ENCODE measurements around the gene ITIH1.

The ITIH1 gene

DNA sequence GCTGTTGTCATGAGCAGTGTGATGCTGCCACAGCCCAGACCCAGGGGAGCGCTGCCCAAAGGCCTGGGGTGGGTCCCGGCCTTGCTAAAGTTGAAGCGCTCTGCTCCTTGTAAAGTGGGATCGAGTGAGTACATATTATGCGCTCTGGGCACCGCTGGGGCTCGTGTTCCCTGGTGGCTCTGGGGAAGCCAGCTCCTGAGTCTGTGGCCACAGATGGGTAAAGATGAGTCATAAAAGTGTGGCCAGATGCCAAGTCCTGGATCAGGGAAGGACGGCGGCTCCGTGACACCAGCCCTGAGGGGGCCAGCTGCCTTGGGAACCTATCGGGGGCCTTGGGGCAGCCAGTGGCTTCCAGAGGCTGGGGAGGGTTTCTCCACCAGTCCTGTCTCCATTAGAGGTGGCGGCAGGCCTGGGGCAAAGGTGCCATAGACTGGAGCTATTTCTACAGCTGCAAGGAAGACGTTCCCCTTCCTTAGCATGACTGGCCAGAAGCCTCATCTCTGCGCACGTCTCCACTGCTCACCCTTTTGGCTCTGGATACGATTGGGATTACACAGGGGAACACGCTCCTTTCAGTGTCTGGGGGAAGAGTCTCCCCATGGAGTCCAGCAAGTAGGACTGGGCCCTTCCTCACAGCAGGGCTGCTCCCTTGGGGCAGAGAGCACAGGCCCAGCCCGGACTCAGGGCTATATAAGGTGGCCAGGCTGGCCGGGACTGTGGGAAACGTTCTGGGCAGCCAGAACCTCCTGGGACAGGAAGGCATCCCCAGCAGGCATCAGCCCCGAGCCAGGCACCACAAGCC lies 54.3 kb downstream of the ITIH1 start:
- H3K4me3 ChIP-seq (ENCODE audit: low read length) = no peak overlapping the region
- DNase-seq (ENCODE audit: low read depth, low spot score) = no peak

DNA sequence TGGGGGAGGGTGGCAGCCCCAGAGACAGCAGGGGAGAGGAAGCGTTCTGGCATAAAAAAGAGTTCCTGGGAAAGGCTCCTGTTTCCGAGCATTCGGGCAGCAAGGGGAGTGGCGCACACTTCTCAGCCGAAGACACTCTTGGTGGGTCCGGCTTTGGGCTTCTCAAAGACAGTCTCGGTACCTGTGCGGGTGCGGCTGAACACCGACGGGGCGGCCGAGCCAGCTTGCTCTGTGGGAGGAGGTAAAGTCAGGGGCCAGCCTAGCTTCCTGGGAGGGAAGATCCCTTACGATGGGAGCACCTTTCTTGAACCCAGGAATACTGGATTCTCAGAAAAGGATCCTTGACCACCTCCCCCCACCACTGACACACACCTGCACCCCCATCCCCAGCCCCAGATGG lies 55.8 kb downstream of the ITIH1 start:
- no peak overlapping the region for H3K4me3 ChIP-seq (ENCODE audit: low read length)
- no peak for DNase-seq (ENCODE audit: low read depth, low spot score)

DNA sequence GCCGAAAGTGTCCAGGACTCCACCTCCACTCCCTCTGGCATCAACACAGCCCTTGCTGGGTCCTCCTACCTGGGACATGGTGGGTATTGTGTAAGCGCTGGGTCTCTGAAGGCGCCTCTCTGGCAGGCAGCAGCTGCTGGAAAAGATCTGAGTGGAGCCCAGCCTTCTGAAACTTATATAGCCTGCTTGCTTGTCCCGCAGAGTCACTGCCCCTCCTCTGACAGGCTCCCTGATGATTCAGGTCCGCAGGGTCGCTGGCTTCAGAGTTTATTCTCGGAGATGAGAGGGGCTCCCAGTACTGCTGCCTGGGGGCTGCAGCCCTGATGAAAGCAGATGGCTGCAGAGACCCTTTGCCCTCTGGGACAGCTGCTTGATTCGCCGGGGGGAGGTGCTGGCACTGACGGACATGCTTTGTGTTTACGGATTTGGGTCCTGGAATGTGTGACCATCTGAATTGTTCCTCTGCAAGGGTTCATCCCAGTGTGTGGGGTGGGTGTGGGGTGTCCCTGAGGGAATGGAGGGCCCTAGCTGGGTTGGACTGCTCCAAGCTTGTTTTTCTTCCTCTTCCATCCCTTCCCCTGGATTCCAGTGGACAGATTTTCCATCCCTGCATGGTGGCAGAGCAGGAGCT lies 57.6 kb downstream of the ITIH1 start, which contains the start of gene MUSTN1:
Gene MUSTN1, minus strand, starts transcription at position 149 of the 631 bp plus-strand sequence. Its CDS starts 71 bp downstream, at position 78.
- H3K4me3 ChIP-seq (ENCODE audit: low read length) = no peak within 1 kb of the TSS
- DNase-seq (ENCODE audit: low read depth, low spot score) = no peak

DNA sequence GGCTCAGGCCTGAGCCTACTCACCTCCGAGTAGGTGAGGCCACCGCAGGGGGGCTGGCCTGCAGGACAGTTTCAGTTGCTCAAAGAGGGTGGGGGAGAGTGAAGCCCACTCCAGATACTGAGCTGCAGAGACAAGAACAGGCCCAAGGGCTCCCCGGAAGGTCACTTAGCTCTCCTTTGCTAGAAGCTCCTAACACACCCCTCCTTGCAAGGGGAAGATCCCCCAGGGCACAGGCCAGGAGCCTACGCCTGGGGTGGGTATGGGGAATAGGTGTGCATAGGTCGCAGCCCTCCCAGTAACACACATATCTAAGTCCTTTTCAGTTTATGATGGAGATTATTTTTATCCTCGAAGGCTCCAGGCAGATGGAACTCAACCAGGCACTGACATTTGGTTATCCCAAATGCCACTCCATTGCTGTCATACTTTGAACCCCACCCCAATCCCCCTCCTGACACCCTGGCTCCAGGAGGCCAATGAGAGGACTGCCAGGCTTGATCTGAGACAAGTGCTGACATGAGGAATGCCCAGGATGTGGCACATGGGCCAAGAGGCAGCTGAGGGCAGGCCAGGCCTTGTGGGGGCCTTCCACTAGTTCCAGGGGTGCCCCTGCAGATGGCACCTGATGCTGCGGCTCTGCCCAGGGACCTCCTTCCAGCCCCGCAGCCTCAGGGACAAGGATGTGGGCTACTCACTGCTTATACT lies 58.5 kb downstream of the ITIH1 start:
- no peak for DNase-seq (ENCODE audit: low read depth, low spot score)
- no peak overlapping the region for H3K4me3 ChIP-seq (ENCODE audit: low read length)

DNA sequence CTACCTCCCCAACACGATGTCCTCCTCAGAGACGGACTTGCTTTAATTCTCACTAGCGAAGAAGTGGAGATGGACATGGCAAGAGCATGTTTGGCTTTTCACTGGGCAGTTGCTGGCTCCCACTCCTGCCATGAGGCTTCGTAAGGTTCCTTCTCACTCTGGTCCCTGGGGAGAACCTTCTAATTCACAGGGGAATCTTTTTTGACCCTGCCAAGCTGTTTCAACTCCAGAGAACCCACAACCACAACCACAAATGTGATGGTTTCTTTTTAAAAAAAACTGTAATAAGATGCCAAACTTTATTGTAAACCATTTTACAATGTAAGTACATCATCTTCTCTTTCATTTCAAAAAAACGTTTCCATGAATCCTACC lies 59.1 kb downstream of the ITIH1 start:
- no peak for DNase-seq (ENCODE audit: low read depth, low spot score)
- H3K4me3 ChIP-seq (ENCODE audit: low read length) = no peak overlapping the region

DNA sequence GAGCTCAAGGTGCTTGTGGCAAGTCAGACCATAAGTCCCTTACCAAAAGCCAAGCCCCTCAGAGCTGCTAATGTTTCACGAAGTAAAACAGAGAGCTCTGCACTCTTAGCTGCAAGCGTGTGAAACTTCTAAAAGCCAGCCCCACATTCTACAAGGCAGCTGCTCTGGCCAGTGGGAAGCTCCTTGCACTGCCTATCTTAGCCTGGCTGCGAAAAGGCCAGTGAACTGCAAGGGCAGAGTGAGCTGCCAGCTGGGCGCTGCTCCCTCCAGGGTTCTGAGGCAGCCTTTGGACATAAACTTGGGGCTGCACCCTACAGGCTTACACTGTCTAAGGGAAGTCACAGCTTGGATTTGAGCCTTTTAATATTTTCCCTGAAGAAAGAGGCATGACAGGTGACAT lies 59.6 kb downstream of the ITIH1 start:
- DNase-seq (ENCODE audit: low read depth, low spot score) = no peak
- no peak overlapping the region for H3K4me3 ChIP-seq (ENCODE audit: low read length)

DNA sequence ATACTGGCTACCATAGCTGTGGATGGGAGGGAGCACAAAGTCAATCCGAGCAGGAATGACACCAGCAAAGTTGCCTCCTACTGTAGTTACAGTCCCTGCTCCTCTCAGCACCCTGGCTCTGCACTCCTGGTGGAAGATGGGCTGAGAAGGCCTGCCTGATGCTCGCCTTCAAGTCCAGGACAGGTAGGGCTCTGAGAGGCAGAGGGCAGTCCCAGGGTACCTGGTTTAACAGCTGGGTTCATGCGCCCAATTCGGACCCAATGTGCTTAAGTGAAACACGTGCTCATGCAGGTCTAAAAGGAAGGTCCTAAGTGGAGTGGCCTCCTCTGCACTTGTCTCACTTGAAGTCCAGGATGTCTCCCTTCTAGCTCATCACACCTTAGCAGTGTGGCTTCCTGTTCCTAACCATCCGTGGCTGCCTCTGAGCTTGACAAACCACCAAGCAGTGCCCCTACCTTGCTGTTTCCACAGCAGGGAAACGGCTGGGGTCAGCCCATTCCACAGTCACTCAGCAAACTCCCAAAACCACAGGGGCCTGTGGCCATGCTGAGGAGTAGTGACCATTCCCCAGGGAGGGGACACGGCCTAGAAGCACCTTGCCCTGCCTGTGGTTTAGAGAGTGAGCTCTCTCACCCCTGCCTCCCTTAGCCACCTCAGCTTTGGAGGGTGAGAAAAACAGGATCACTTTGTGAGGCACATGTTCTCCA lies 61.3 kb downstream of the ITIH1 start:
- H3K4me3 ChIP-seq (ENCODE audit: low read length) = no peak overlapping the region
- peak; percentile 47 for DNase-seq (ENCODE audit: low read depth, low spot score)

DNA sequence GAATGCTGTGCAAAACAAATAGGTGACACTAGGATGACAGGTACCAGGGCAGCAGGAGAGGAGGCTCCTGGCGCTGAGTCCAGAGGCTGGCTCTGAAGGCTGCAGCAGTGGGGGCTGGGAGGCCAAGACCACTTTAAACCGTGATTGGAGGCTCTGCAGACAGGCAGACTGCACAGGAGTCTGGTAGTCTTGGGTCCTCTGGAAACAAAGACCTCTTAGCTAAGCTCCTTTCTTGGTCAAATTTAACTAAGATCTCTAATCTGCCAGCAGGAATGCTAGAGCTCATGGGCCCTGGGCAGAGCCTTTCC lies 61.8 kb downstream of the ITIH1 start:
- DNase-seq (ENCODE audit: low read depth, low spot score) = no peak
- H3K4me3 ChIP-seq (ENCODE audit: low read length) = no peak overlapping the region

DNA sequence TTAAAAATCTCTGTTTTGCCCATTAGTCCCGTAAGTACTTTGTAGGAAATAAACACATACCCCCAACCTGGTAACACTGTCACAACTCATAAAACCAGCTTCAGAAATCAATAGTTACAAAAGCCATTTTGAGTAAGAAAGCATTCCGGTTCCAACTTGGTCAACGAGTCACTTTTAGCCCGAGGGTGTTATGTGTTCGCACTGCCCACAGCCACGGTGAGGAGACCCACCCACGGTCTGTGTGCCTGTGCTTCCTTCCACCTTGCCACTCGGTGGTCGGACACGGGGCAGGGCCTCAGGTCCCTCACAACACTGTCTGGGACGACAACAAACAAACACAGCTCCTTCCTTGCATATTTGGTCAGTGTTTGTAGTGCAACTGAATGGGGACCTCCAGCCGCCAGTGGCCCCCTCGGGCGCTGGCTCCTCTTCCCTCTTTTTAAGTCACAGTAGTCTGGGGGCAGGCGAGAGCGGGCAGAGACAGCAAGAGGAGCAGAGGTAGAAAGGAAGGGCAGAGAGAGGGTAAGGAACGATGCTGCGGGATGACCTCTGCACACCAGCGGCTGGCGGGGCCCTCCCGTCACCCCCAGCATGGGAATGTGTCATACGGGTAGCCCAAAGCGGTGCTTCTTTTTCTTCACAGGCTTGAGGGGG lies 62.6 kb downstream of the ITIH1 start:
- no peak overlapping the region for H3K4me3 ChIP-seq (ENCODE audit: low read length)
- DNase-seq (ENCODE audit: low read depth, low spot score) = no peak

DNA sequence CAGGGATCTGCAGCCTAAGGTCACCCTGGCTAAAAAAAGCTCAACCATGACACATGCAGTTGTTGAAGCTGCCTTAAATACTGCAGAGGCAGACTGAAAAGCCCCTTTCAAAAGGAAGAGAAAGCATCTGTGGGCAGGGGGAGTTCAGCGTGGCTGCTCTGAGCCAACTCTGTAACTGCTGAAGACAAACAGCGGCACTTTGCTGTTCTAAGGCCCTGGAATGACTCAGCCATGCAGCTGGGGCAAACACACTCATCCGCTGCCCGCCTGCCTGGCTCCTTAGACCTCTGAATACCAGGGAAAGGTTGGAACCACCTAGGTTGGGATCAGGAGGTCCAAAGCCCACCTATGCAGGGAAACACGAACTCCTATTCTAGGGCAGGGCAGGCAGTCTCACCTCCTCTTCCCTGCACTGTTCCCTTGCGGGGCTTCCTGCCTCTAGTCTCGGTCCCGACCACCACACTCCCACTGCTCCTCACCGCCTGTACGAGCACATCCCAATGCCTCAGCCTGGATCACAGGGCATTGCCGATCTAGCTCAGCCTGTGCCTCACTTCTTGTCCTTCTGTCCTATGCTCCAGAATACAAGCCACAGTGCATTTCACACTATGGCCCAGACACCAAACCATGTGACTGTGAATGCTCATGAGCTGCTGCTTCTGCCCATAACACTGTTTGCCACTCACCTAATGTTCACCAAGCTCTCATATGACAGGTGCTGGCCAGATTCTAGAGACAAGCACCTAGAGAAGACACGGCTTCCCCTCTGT lies 64.0 kb downstream of the ITIH1 start:
- no peak overlapping the region for H3K4me3 ChIP-seq (ENCODE audit: low read length)
- no peak for DNase-seq (ENCODE audit: low read depth, low spot score)
